Thyroid gland (tissue), 4 donors: Measurements from ENCODE around the gene SLC23A2. TPM values are rescaled to one million over a fixed set of nuclear protein-coding genes. Genes with fewer than 3 reads are reported as not detected.
A peak's percentile ranks its signal among the peaks of the same experiment; 100 is the strongest.

Experiments used
- DNase-seq, 2 donors: peaks; one replicate each; pipeline ENCODE4 v3.0.0-alpha.2; 2019
- H3K27ac ChIP-seq, 3 donors: fragments of 200-600 bp; sonication (generic); 1 replicate in 2 of 3; 2 replicates in 1 of 3; pipeline ENCODE4 v1.5.1; 2016 to 2019; ENCODE audit warnings: mild to moderate bottlenecking in 1 of 3, moderate library complexity in 1 of 3
- H3K27me3 ChIP-seq: fragments of 200-600 bp; sonication (generic); one replicate; pipeline ENCODE4 v1.5.1; 2019
- H3K36me3 ChIP-seq, 2 donors: fragments of 200-600 bp; sonication (generic); one replicate each; pipeline ENCODE4 v1.5.1; 2016 to 2019
- H3K4me1 ChIP-seq, 2 donors: fragments of 200-600 bp; sonication (generic); one replicate each; pipeline ENCODE4 v1.5.1; 2017 to 2019
- H3K4me3 ChIP-seq, 3 donors: fragments of 200-600 bp; sonication (generic); replicated peaks in 1 of 3; 1 replicate in 2 of 3; 2 replicates in 1 of 3; pipeline ENCODE4 v1.5.1; 2016; ENCODE audit warnings: mild to moderate bottlenecking in 1 of 3
- H3K9me3 ChIP-seq: fragments of 200-600 bp; sonication (generic); one replicate; pipeline ENCODE4 v1.5.1; 2017
- POLR2A ChIP-seq, 2 donors: fragments of 450-650 bp; IDR thresholded peaks; one replicate each; pipeline ENCODE4 v1.6.1; 2017; ENCODE audit warnings: antibody characterized with exemption in 2 of 2, mild to moderate bottlenecking in 2 of 2, moderate library complexity in 1 of 2
- WGBS, 2 donors: methylation state at CpG; one replicate each; pipeline ENCODE4 v1.1.5; 2017; 5-methylcytosine and 5-hydroxymethylcytosine counted together
- intact Hi-C: fragments of 100-400 bp; cut with DNase I; formaldehyde crosslinking; loops from one replicate; pipeline ENCODE4 v1.15.1; 2023
- total RNA-seq, 4 donors: library from RNA; depleted of rRNA; stranded (reverse); fragments of >200 nt; gene quantifications; one replicate each; pipeline ENCODE4 v1.2.3, GENCODE V29; 2016
- TF ChIP-seq, protein P1 (sequence below), 6 experiments: fragments of 200-600 bp in 3 of 6; fragments of 450-650 bp in 3 of 6; sonication (generic) in 3 of 6; IDR thresholded peaks; one replicate each; pipeline ENCODE4 v1.5.1; 2016 to 2019; ENCODE audit warnings: antibody characterized with exemption in 6 of 6, mild to moderate bottlenecking in 2 of 6, inconsistent platforms in 1 of 6, moderate library complexity in 1 of 6

SLC23A2 gene
- total RNA-seq, 4 donors from 2014 or later: 36.3 to 67.1 (median 53.7) TPM

- 81 to 82% methylated on average over 12 of the region's 12 CpGs for WGBS, 2 donors
- no peaks in the 10 kb centered on the region for H3K36me3 ChIP-seq
- TF ChIP-seq POLR2A (IDR thresholded peaks at IDR 0.05): no peak
- TF ChIP-seq, protein P1, sequence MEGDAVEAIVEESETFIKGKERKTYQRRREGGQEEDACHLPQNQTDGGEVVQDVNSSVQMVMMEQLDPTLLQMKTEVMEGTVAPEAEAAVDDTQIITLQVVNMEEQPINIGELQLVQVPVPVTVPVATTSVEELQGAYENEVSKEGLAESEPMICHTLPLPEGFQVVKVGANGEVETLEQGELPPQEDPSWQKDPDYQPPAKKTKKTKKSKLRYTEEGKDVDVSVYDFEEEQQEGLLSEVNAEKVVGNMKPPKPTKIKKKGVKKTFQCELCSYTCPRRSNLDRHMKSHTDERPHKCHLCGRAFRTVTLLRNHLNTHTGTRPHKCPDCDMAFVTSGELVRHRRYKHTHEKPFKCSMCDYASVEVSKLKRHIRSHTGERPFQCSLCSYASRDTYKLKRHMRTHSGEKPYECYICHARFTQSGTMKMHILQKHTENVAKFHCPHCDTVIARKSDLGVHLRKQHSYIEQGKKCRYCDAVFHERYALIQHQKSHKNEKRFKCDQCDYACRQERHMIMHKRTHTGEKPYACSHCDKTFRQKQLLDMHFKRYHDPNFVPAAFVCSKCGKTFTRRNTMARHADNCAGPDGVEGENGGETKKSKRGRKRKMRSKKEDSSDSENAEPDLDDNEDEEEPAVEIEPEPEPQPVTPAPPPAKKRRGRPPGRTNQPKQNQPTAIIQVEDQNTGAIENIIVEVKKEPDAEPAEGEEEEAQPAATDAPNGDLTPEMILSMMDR (IDR thresholded peaks at IDR 0.05): no peak
- no peak for DNase-seq
- intact Hi-C loops: no loop called here
- no peaks in the 10 kb centered on the region for H3K27me3 ChIP-seq
- H3K4me3 ChIP-seq: no peak overlapping the region
- no peak overlapping the region for H3K27ac ChIP-seq
- H3K4me1 ChIP-seq: peaks cover 0 to 12% of the 10 kb centered on the region in 2 donors
- H3K9me3 ChIP-seq: no peaks in the 10 kb centered on the region
These were observed 64.4 kb downstream of the SLC23A2 start for GRCh38 chr20:4936851-4937406.

GRCh38 chr20:4936392-4936850 is 64.9 kb downstream of the SLC23A2 start:
- TF ChIP-seq, protein P1 (IDR thresholded peaks at IDR 0.05): no peak
- TF ChIP-seq POLR2A (IDR thresholded peaks at IDR 0.05): no peak
- DNase-seq: no peak
- no peaks in the 10 kb centered on the region for H3K36me3 ChIP-seq
- no peak overlapping the region for H3K27ac ChIP-seq
- intact Hi-C loops: no loop called here
- 93 to 95% methylated on average over 6 of the region's 6 CpGs for WGBS, 2 donors
- peaks cover 0 to 9% of the 10 kb centered on the region in 2 donors for H3K4me1 ChIP-seq
- H3K4me3 ChIP-seq: no peak overlapping the region
- H3K27me3 ChIP-seq: no peaks in the 10 kb centered on the region
- no peaks in the 10 kb centered on the region for H3K9me3 ChIP-seq

DNA sequence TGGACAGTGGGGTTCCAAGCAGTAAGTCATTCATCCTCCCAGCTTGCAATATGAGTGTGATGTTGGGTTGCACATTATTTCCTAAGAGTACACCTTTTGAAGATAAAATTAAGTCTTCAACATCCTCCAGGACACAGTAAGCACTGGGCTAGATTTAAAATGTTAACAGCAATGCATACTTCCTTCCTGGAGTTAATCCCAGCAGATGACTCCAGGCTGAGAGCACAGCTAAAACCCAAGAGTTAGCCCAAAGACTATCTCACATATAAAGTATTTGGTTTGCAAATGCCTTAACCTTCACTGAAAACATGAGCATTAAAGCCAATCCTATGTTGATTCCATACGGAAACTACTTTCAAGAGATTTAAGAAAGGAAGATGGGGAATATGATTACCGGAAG is 69.2 kb downstream of the SLC23A2 start:
- Histone ChIP-seq H3K9me3 (no peaks in the 10 kb centered on the region), H3K4me3 (no peak overlapping the region), H3K27me3 (no peaks in the 10 kb centered on the region), H3K36me3 (no peaks in the 10 kb centered on the region), H3K27ac (no peak overlapping the region), H3K4me1 (peaks cover 0 to 2% of the 10 kb centered on the region in 2 donors)
- TF ChIP-seq POLR2A (IDR thresholded peaks at IDR 0.05): no peak
- TF ChIP-seq, protein P1 (IDR thresholded peaks at IDR 0.05): no peak
- no peak for DNase-seq
- 92 to 97% methylated on average over 2 of the region's 2 CpGs for WGBS, 2 donors
- intact Hi-C loops: no loop called here

- no peak for DNase-seq
- TF ChIP-seq, protein P1 (IDR thresholded peaks at IDR 0.05): no peak
- TF ChIP-seq POLR2A (IDR thresholded peaks at IDR 0.05): no peak
- no peak overlapping the region for H3K4me3 ChIP-seq
- H3K9me3 ChIP-seq: no peaks in the 10 kb centered on the region
- 87 to 90% methylated on average over 5 of the region's 5 CpGs for WGBS, 2 donors
- no peaks in the 10 kb centered on the region for H3K36me3 ChIP-seq
- H3K27ac ChIP-seq: no peak overlapping the region
- H3K4me1 ChIP-seq: peaks cover 0 to 10% of the 10 kb centered on the region in 2 donors
- no peaks in the 10 kb centered on the region for H3K27me3 ChIP-seq
- intact Hi-C loops: no loop called here
These were observed 71.5 kb downstream of the SLC23A2 start for GRCh38 chr20:4929686-4930397.

GRCh38 chr20:4926531-4927156 is 74.7 kb downstream of the SLC23A2 start:
- Histone ChIP-seq H3K27ac (peak overlapping the region; percentile 7 to 70 (median 7)), H3K27me3 (no peaks in the 10 kb centered on the region), H3K36me3 (no peaks in the 10 kb centered on the region), H3K4me3 (no peak overlapping the region), H3K9me3 (no peaks in the 10 kb centered on the region), H3K4me1 (peaks cover 0 to 10% of the 10 kb centered on the region in 2 donors)
- 82 to 84% methylated on average over 6 of the region's 6 CpGs for WGBS, 2 donors
- no peak for TF ChIP-seq POLR2A (IDR thresholded peaks at IDR 0.05)
- TF ChIP-seq, protein P1 (IDR thresholded peaks at IDR 0.05): no peak
- intact Hi-C loops: no loop called here
- DNase-seq: no peak
